K562 (cell line): ENCODE data around the gene NEU3. TPM values are rescaled to one million over a fixed set of nuclear protein-coding genes. Genes with fewer than 3 reads are reported as not detected.
A peak's percentile ranks its signal among the peaks of the same experiment; 100 is the strongest.

Source experiments
- ATAC-seq: fragments of 200-7000 bp; cut with Tn5 transposase; 3 replicates; pipeline ENCODE4 v1.9.1; 2020; ENCODE audit warnings: moderate library complexity
- BruUV-seq: library from RNA; stranded (reverse); fragments of 400-500 nt; replicated peaks from 2 replicates; lab custom pipeline; 2021; lab: Mats Ljungman, UMichigan
- CTCF ChIA-PET: fragments of 300-600 bp; formaldehyde crosslinking; extraction: SDS; loops from one replicate; lab custom pipeline; 2021; ENCODE audit warnings: low intra/inter-chr PET ratio; lab: Yijun Ruan, JAX
- POLR2A ChIA-PET: fragments of 300-600, 350-650 bp; sonication (Branson Sonifier 250); formaldehyde crosslinking; extraction: SDS; loops from one replicate; lab custom pipeline; 2021; ENCODE audit warnings: antibody characterized with exemption, inconsistent platforms; lab: Yijun Ruan, JAX
- DNase-seq, 4 experiments: peaks; one replicate each; pipeline versions ENCODE4 v3.0.0 to v3.0.0-alpha.2; 2011 to 2018; ENCODE audit warnings: low spot score in 3 of 4, mixed read lengths in 3 of 4; ENCODE audit errors: extremely low read depth in 1 of 4
- FAIRE-seq: peaks from 2 replicates; lab custom pipeline; 2011; peaks lifted over from hg19 to GRCh38; lab: Jason Lieb, UNC
- H2AFZ ChIP-seq: 2 replicates; pipeline ENCODE4 v1.6.0; 2011; ENCODE audit warnings: low read depth, low read length, control low read depth, inconsistent platforms
- H3K27ac ChIP-seq: fragments of 200-600 bp; 3 replicates; pipeline ENCODE4 v1.8.0; 2011; ENCODE audit warnings: low read depth, mild to moderate bottlenecking, control low read depth, inconsistent platforms, low read length, moderate library complexity, mixed read lengths; ENCODE audit errors: extremely low read depth
- H3K27me3 ChIP-seq, 2 experiments: fragments of 300-600 bp in 1 of 2; 2 replicates in 1 of 2; 3 replicates in 1 of 2; pipeline versions ENCODE4 v1.6.0 to v1.8.0; 2011; ENCODE audit warnings: inconsistent platforms in 2 of 2, low read length in 2 of 2, mild to moderate bottlenecking in 1 of 2, mixed read lengths in 1 of 2, moderate library complexity in 1 of 2; ENCODE audit not compliant: control insufficient read depth in 2 of 2, insufficient read depth in 2 of 2
- H3K36me3 ChIP-seq: fragments of 300-600 bp; 3 replicates; pipeline ENCODE4 v1.8.0; 2011; ENCODE audit warnings: mild to moderate bottlenecking, low read length, inconsistent platforms; ENCODE audit not compliant: control insufficient read depth, insufficient read depth
- H3K4me1 ChIP-seq, 2 experiments: fragments of 200-600 bp in 1 of 2; replicated peaks in 1 of 2; 2 replicates in 1 of 2; 3 replicates in 1 of 2; pipeline versions ENCODE4 v1.5.1 to v1.8.0; 2011; ENCODE audit warnings: inconsistent platforms in 2 of 2, low read length in 2 of 2, mild to moderate bottlenecking in 1 of 2, mixed read lengths in 1 of 2, moderate library complexity in 1 of 2; ENCODE audit not compliant: control insufficient read depth in 2 of 2, insufficient read depth in 2 of 2
- H3K4me2 ChIP-seq: 2 replicates; pipeline ENCODE4 v1.6.1; 2011; ENCODE audit warnings: low read length, control low read depth, inconsistent platforms, mixed read lengths; ENCODE audit not compliant: insufficient read depth
- H3K4me3 ChIP-seq: fragments of 200-600 bp; sonication (generic), shearing (Covaris generic); 2 replicates; pipeline ENCODE4 v1.5.1; 2016; ENCODE audit warnings: control low read depth, inconsistent platforms
- H3K79me2 ChIP-seq: fragments of 200-600 bp; 3 replicates; pipeline ENCODE4 v1.8.0; 2011; ENCODE audit warnings: low read length, inconsistent platforms; ENCODE audit not compliant: control insufficient read depth, insufficient read depth
- H3K9ac ChIP-seq, 2 experiments: 2 replicates each; pipeline versions ENCODE4 v1.6.0 to v1.6.1; 2011; ENCODE audit warnings: low read depth in 2 of 2, low read length in 2 of 2, control low read depth in 1 of 2, inconsistent platforms in 1 of 2, mild to moderate bottlenecking in 1 of 2, mixed read lengths in 1 of 2; ENCODE audit not compliant: insufficient read depth in 1 of 2
- H3K9me1 ChIP-seq: one replicate; pipeline ENCODE4 v1.6.0; 2011; ENCODE audit warnings: inconsistent platforms, mild to moderate bottlenecking, low read length, moderate library complexity; ENCODE audit not compliant: control insufficient read depth, insufficient read depth
- H3K9me3 ChIP-seq: replicated peaks from 2 replicates; pipeline ENCODE4 v1.5.1; 2011; ENCODE audit warnings: low read depth, low read length, inconsistent platforms; ENCODE audit not compliant: control insufficient read depth, insufficient read depth
- H4K20me1 ChIP-seq: replicated peaks from 2 replicates; pipeline ENCODE4 v1.6.1; 2011; ENCODE audit warnings: low read length, inconsistent platforms, mixed read lengths; ENCODE audit not compliant: control insufficient read depth, insufficient read depth
- SIN3B ChIP-seq: fragments of 450-650 bp; IDR thresholded peaks from 2 replicates; pipeline ENCODE4 v1.6.1; 2017; ENCODE audit warnings: low read depth, mild to moderate bottlenecking, moderate library complexity
- SIX5 ChIP-seq, 2 experiments: IDR thresholded peaks; 2 replicates each; pipeline ENCODE4 v1.6.1; 2011; ENCODE audit warnings: low read length in 2 of 2, borderline replicate concordance in 1 of 2, low read depth in 1 of 2, mild to moderate bottlenecking in 1 of 2, moderate library complexity in 1 of 2; ENCODE audit not compliant: insufficient read depth in 1 of 2
- ZBTB8A ChIP-seq: fragments of 450-650 bp; IDR thresholded peaks from 2 replicates; pipeline ENCODE4 v1.6.1; 2018; ENCODE audit warnings: mild to moderate bottlenecking, moderate library complexity; ENCODE audit not compliant: partially characterized antibody
- ZEB2 ChIP-seq: fragments of 450-650 bp; IDR thresholded peaks from 2 replicates; pipeline ENCODE4 v1.6.1; 2016
- ZNF696 ChIP-seq: fragments of 250-450 bp; sonication (Bioruptor Pico); conservative IDR thresholded peaks from 2 replicates; pipeline ENCODE4 v1.4.0; 2020; ENCODE audit warnings: mild to moderate bottlenecking, moderate library complexity
- WGBS: fragments of 100-300 bp; shearing (Covaris generic); methylation state at CpG from one replicate; pipeline ENCODE4 v1.1.6; 2016; ENCODE audit warnings: low coverage, mixed read lengths; ENCODE audit not compliant: insufficient coverage; ENCODE audit errors: missing lambda C conversion rate; 5-methylcytosine and 5-hydroxymethylcytosine counted together
- in situ Hi-C: fragments of 300-500 bp; cut with MboI; formaldehyde crosslinking; loops from 4 replicates; pipeline ENCODE4 v1.15.0; 2018; ENCODE audit warnings: inconsistent platforms, mixed read lengths
- intact Hi-C: fragments of 100-400 bp; cut with micrococcal nuclease; formaldehyde crosslinking; loops from 2 replicates; pipeline ENCODE4 v1.14.2; 2022
- polyA plus RNA-seq, 8 experiments: library from polyadenylated mRNA; depleted of rRNA in 4 of 8; stranded (reverse) in 5 of 8; unstranded in 3 of 8; fragments of >200 nt; fragmentation: Nextera tagmentation in 2 of 8; fragmentation: Illumina TruSeq in 1 of 8; extraction: Ambion mirVana in 2 of 8; extraction: Trizol in 1 of 8; gene quantifications; 2 replicates each; pipeline versions ENCODE4 v1.2.1 to v1.2.3, GENCODE V29; 2011 to 2014; ENCODE audit warnings: inconsistent platforms in 1 of 8, missing spikeins in 1 of 8
- total RNA-seq, 7 experiments: library from RNA; depleted of rRNA in 6 of 7; stranded (reverse); fragments of >200 nt in 6 of 7; fragmentation: Illumina TruSeq in 2 of 7; extraction: Trizol in 2 of 7; gene quantifications; 2 replicates each; pipeline versions ENCODE4 v1.2.1 to v1.2.3, GENCODE V29; 2011 to 2021; ENCODE audit warnings: low replicate concordance in 1 of 7

Gene NEU3
- total and polyA plus RNA-seq, 9 of the 15 experiments (the other 6 are each of a cell fraction or from before 2014, with no cell fraction given): 6.2 to 41.3 (median 31.1) TPM

DNA sequence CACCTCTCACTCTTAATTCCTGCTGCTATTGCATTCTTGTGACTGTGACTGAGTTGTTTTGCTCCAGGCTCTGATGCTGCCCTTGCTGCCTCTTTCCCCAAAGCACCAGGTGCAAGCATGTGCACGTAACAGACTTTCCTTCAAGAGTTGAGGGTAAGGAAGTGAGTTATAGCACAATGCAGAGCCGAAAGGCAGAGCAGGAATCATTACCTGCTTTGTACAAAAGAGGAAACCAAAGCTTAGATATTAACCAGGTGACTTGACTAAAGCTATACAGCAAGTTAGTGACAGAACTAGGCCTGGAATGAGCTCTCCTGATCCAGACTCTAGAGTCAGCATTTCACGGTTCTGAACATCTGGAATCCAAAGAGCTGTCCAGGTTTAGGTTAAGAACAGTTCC is 33.6 kb downstream of the NEU3 start:
- Histone ChIP-seq H3K9ac (no peak overlapping the region; a peak in 1 of 4 replicates), H3K27me3 (no peaks in the 10 kb centered on the region), H3K36me3 (no peaks in the 10 kb centered on the region; the same call in 2 of the 3 replicates), H4K20me1 (no peaks in the 10 kb centered on the region), H3K4me3 (no peak overlapping the region), H3K79me2 (no peaks in the 10 kb centered on the region), H3K4me2 (no peak overlapping the region), H3K9me3 (peaks cover 3% of the 10 kb centered on the region; the same call in 1 of the 2 replicates), H3K9me1 (no peaks in the 10 kb centered on the region), H2AFZ (0 out of 2 replicates have a peak overlapping the region, but pooled peaks have one; percentile 48), H3K27ac (peak overlapping the region; percentile 13; the same call in 1 of the 3 replicates), H3K4me1 (peaks cover 6 to 18% of the 10 kb centered on the region in 2 experiments; a peak in 4 of 5 replicates)
- ChIA-PET POLR2A (interaction anchor here (0.6 to 2.2 kb wide), 10 partner anchors 8 to 380 kb away, joined by 3 to 9 read pairs (median 4); partner anchors contain the start of gene NEU3), CTCF (interaction anchor here (0.7 to 4.6 kb wide), 12 partner anchors 10 to 227 kb away, joined by 3 to 31 read pairs (median 4); no protein-coding TSS in a partner anchor)
- BruUV-seq: no TSS peak
- DNase-seq (no peak), FAIRE-seq (no peak), ATAC-seq (no peak)
- TF ChIP-seq ZEB2: no peak
- no peak for TF ChIP-seq ZNF696 (CRISPR knock-in tag)
- no peak for TF ChIP-seq SIX5 (IDR thresholded peaks at IDR 0.05; ENCODE audit: borderline replicate concordance in 1 of 2, insufficient read depth in 1 of 2, low read depth in 1 of 2, low read length in 2 of 2)
- TF ChIP-seq SIN3B: no peak
- TF ChIP-seq ZBTB8A: no peak
- in situ Hi-C loops (loop anchor here (5.0 kb wide), 2 partner anchors 120 to 225 kb away; no protein-coding TSS in a partner anchor), intact Hi-C loops (loop anchor here (2.0 kb wide), 3 partner anchors 51 to 119 kb away; no protein-coding TSS in a partner anchor)
- 93% methylated on average over 3 of the region's 3 CpGs for WGBS
